Uterine smooth muscle cell (primary cell): ENCODE measurements around the gene RBM23. TPM values are rescaled to one million over a fixed set of nuclear protein-coding genes. Genes with fewer than 3 reads are reported as not detected.

ENCODE experiments used
- total RNA-seq: library from RNA; depleted of rRNA; stranded (reverse); fragments of >200 nt; gene quantifications from 2 replicates; pipeline ENCODE4 v1.2.3, GENCODE V29; 2014

RBM23 gene
- 70.1 and 82.8 TPM in 2 replicates for total RNA-seq

GRCh38 chr14:22918804-22919600 lies at the start of gene RBM23:
RBM23 (minus strand) TSS chr14:22919149.

GRCh38 chr14:22929104-22929960 lies 10.4 kb upstream of the RBM23 start, which contains the start of gene PRMT5:
PRMT5 (minus strand) TSS chr14:22929376; CDS start chr14:22929361, 15 bp downstream.

GRCh38 chr14:22883173-22883976 lies 35.6 kb downstream of the RBM23 start, which contains the start of gene REM2:
REM2 (plus strand) TSS chr14:22883222; CDS start chr14:22883288, 66 bp downstream.

GRCh38 chr14:22871224-22872032 lies 47.5 kb downstream of the RBM23 start, which contains the start of gene LRP10:
LRP10 (plus strand) TSS chr14:22871740; CDS start chr14:22872304, 564 bp downstream.

Other genes starting within 250 kb of the RBM23 start
- gene OXA1L, start 152.5 kb downstream of the RBM23 start, total RNA-seq = 31.2 and 35.9 TPM in 2 replicates
- 1.3 and 2.9 TPM in 2 replicates for gene SLC7A7, start 103.7 kb downstream of the RBM23 start, total RNA-seq
- gene MRPL52, start 89.3 kb downstream of the RBM23 start, total RNA-seq = 41.7 and 64.5 TPM in 2 replicates
- 519 and 576 TPM in 2 replicates for gene MMP14, start 82.6 kb downstream of the RBM23 start, total RNA-seq
- 48.4 and 69.1 TPM in 2 replicates for gene LRP10, start 47.4 kb downstream of the RBM23 start, total RNA-seq
- 0.12 and 0.22 TPM in 2 replicates for gene REM2, start 35.9 kb downstream of the RBM23 start, total RNA-seq
- 73.1 and 88.4 TPM in 2 replicates for gene PRMT5, start 10.2 kb upstream of the RBM23 start, total RNA-seq
- 33.9 and 47.9 TPM in 2 replicates for gene HAUS4, start 37.9 kb upstream of the RBM23 start, total RNA-seq
- 30.9 and 65.7 TPM in 2 replicates for gene AJUBA, start 63.4 kb upstream of the RBM23 start, total RNA-seq
- gene C14orf93, start 91.0 kb upstream of the RBM23 start, total RNA-seq = 8.0 and 10.0 TPM in 2 replicates
- 189 and 247 TPM in 2 replicates for gene PSMB5, start 115.8 kb upstream of the RBM23 start, total RNA-seq
- gene PSMB11, start 123.1 kb upstream of the RBM23 start, total RNA-seq = not detected in 2 replicates
- 6.1 and 12.2 TPM in 2 replicates for gene CDH24, start 138.4 kb upstream of the RBM23 start, total RNA-seq
- gene ACIN1, start 176.0 kb upstream of the RBM23 start, total RNA-seq = 64.9 and 97.8 TPM in 2 replicates
- gene C14orf119, start 176.4 kb upstream of the RBM23 start, total RNA-seq = 40.9 and 50.7 TPM in 2 replicates
- 0.11 and 0.25 TPM in 2 replicates for gene CIROP, start 185.8 kb upstream of the RBM23 start, total RNA-seq
- not detected in 2 replicates for gene CEBPE, start 200.1 kb upstream of the RBM23 start, total RNA-seq